GM12872 (cell line): Measurements from ENCODE around the gene PIF1.

Experiments used
- TF ChIP-seq, protein P1 (sequence below): IDR thresholded peaks from 3 replicates; pipeline ENCODE4 v1.5.1; 2011; ENCODE audit warnings: low read depth, mild to moderate bottlenecking, low read length, moderate library complexity; ENCODE audit not compliant: insufficient read depth

PIF1 gene

GRCh38 chr15:64816452-64816851, 9.0 kb downstream of the PIF1 start:
- TF ChIP-seq, protein P1, sequence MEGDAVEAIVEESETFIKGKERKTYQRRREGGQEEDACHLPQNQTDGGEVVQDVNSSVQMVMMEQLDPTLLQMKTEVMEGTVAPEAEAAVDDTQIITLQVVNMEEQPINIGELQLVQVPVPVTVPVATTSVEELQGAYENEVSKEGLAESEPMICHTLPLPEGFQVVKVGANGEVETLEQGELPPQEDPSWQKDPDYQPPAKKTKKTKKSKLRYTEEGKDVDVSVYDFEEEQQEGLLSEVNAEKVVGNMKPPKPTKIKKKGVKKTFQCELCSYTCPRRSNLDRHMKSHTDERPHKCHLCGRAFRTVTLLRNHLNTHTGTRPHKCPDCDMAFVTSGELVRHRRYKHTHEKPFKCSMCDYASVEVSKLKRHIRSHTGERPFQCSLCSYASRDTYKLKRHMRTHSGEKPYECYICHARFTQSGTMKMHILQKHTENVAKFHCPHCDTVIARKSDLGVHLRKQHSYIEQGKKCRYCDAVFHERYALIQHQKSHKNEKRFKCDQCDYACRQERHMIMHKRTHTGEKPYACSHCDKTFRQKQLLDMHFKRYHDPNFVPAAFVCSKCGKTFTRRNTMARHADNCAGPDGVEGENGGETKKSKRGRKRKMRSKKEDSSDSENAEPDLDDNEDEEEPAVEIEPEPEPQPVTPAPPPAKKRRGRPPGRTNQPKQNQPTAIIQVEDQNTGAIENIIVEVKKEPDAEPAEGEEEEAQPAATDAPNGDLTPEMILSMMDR = no peak

- TF ChIP-seq, protein P1 = no peak
Measured at GRCh38 chr15:64813075-64813474, 12.4 kb downstream of the PIF1 start.

GRCh38 chr15:64810497-64811326, 14.7 kb downstream of the PIF1 start:
- TF ChIP-seq, protein P1 = no peak

DNA sequence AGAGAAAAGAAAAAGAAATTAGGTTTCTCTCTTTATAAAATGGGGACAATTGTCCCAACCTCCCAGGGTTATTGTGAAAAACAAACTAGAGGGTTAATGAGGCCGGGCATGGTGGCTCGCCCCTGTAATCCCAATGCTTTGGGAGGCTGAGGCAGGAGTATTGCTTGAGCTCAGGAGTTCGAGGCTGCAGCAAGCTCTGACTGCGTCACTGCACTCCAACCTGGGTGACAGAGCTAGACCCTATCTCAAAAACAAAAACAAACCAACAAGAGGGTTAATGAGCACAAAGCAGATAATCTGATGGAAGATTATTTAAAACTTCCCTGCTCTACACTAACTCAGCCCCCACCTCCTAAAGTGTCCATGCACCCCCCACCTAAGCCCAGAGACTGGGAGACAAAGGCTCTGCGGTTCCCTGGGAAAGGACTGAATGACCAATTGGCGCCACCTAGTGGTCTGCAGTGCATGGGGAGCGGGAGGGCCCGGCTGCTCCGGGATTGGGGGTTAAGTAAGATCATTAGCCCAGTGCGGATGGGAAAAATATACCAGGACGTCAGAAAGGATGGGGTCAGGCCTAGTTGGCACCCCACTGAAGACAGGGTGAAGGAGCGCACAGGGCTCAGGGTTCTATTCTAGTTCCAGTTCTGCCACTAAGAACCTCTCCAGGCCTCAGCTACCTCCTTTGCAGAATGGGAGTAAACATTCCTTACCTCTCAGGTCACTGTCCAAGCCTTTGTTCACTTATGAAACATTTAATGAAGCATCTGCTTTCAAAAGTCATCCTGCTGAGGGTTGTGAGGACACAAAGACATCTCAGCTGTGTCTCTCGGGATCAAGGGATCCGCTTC, 15.6 kb downstream of the PIF1 start:
- TF ChIP-seq, protein P1 = peak; percentile 94

DNA sequence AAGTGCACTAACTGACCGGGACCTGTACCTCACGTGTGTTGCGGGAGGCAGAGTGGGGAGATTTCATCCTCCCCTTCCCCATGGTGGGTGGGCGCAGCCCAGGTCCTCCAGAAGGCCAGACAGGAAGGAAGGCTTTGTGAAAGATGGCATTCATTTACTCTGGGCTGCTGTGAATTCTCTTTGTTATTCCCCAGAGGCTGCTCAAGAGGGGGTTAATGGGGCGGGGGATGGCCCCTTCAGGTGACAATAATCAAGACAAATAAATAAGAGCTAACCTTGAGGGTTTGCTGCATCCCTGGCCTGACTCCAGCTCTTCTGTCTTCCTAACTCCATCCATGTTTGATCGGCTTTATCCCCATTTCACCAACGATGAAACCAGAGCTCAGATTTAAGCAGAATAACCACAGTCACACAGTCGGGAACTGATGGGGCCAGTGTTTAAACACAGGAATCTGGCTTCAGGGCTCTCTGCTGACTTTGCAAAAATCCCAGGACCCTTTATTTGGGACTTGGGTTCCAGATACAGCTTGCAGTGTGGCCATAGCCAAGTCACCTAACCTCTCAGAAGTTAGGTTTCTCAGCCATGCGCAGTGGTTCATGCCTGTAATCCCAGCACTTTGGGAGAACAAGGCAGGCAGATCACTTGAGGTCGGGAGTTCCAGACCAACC, 16.5 kb downstream of the PIF1 start:
- TF ChIP-seq, protein P1 = no peak

GRCh38 chr15:64807751-64808222, 17.7 kb downstream of the PIF1 start:
- TF ChIP-seq, protein P1 = no peak
